SKM-1 (cell line): ENCODE data around the gene ITK.

Experiments
- DNase-seq: peaks from one replicate; lab custom pipeline; 2025; ENCODE audit not compliant: unreplicated experiment; lab: John Stamatoyannopoulos, UW

Gene ITK

GRCh38 chr5:157303667-157304327, 123.2 kb downstream of the ITK start:
- no peak for DNase-seq
